NCI-H1930 (cell line): ENCODE results near the gene TWNK.
A peak's percentile ranks its signal among the peaks of the same experiment; 100 is the strongest.

Experiments used
- DNase-seq, 2 experiments: peaks; one replicate each; lab custom pipeline; 2025; lab: John Stamatoyannopoulos, UW

Gene TWNK

GRCh38 chr10:101011517-101012423, 24.4 kb downstream of the TWNK start:
- DNase-seq, result no peak

GRCh38 chr10:101012525-101013364, 25.4 kb downstream of the TWNK start:
- peak; percentile 39 to 65 for DNase-seq

GRCh38 chr10:101013365-101013825, 26.1 kb downstream of the TWNK start:
- no peak for DNase-seq

- peak in 1 of 2 experiments; percentile 9 for DNase-seq
Observed at GRCh38 chr10:101014230-101014884, 27.0 kb downstream of the TWNK start.

GRCh38 chr10:101014966-101015581, 27.7 kb downstream of the TWNK start:
- DNase-seq, result no peak

- no peak for DNase-seq
Observed at GRCh38 chr10:101015582-101015973, 28.2 kb downstream of the TWNK start.

GRCh38 chr10:101016814-101017213, 29.5 kb downstream of the TWNK start:
- no peak for DNase-seq

- DNase-seq, result no peak
Observed at GRCh38 chr10:101018118-101018599, 30.8 kb downstream of the TWNK start.

GRCh38 chr10:101018600-101019439, 31.5 kb downstream of the TWNK start:
- peak; percentile 31 to 33 for DNase-seq

- no peak for DNase-seq
Observed at GRCh38 chr10:101019440-101019703, 32.0 kb downstream of the TWNK start.

- no peak for DNase-seq
Observed at GRCh38 chr10:101020427-101021075, 33.2 kb downstream of the TWNK start.

GRCh38 chr10:101021239-101021638, 33.9 kb downstream of the TWNK start:
- no peak for DNase-seq

GRCh38 chr10:101021692-101022251, 34.4 kb downstream of the TWNK start:
- DNase-seq, result no peak

- DNase-seq, result no peak
Observed at GRCh38 chr10:101022967-101023705, 35.8 kb downstream of the TWNK start.

- DNase-seq, result no peak
Observed at GRCh38 chr10:101027106-101027720, 39.9 kb downstream of the TWNK start.

GRCh38 chr10:101028446-101029337, 41.3 kb downstream of the TWNK start:
- no peak for DNase-seq

GRCh38 chr10:101029520-101030295, 42.4 kb downstream of the TWNK start:
- no peak for DNase-seq
